ENCODE results near the gene ADIPOR1.
A peak's percentile ranks its signal among the peaks of the same experiment; 100 is the strongest.
"Not testable (repeated sequence)": the region's sequence is repeated elsewhere in the genome, so short reads cannot be mapped to it uniquely, and the experiment has no call there.

ADIPOR1 gene

DNA sequence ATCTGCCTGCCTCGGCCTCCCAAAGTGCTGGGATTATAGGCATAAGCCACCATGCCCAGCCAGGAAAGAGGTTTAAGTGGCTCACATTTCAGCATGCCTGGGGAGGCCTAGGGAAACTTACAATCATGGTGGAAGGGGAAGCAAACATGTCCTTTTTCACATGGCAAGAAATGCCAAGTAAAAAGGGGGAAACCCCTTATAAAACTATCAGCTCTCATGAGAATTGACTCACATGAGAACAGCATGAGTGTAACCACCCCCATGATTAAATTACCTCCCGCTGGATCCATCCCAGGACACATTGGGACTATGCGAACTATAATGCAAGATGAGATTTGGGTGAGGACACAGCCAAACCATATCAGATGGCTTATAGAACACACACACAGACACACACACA lies 22.3 kb downstream of the ADIPOR1 start:
- DNase-seq, result no peak

DNA sequence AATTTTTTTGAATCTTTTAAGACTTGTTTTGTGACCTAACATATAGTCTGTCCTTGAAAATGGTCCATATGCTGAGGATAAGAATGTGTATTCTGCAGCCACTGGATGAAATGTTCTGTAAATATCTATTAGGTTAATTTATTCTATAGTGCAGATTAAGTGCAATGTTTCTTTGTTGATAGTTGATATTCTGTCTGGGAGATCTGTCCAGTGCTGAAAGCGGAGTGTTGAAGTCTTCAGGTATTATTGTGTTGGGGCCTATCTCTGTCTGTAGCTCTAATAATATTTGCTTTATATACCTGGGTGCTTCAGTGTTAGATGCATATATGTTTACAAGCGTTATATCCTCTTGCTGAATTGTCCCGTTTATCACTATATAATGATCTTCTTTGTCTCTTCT lies 23.4 kb downstream of the ADIPOR1 start:
- no peak for DNase-seq

DNA sequence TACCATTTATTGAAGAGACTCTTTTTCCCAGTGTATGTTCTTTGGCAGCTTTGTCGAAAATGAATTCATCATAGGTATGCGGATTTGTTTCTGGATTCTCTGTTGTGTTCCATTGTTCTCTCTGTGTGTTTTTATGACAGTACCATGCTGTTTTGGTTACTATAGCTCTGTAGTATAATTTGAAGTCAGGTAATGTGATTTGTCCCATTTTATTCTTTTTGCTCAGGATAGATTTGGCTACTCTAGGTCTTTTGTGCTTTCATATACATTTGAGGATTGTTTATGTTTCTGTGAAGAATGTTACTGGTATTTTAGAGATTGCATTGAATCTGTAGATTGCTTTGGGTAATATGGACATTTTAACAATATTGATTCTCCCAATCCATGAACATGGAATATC lies 25.6 kb downstream of the ADIPOR1 start:
- DNase-seq, result no peak

DNA sequence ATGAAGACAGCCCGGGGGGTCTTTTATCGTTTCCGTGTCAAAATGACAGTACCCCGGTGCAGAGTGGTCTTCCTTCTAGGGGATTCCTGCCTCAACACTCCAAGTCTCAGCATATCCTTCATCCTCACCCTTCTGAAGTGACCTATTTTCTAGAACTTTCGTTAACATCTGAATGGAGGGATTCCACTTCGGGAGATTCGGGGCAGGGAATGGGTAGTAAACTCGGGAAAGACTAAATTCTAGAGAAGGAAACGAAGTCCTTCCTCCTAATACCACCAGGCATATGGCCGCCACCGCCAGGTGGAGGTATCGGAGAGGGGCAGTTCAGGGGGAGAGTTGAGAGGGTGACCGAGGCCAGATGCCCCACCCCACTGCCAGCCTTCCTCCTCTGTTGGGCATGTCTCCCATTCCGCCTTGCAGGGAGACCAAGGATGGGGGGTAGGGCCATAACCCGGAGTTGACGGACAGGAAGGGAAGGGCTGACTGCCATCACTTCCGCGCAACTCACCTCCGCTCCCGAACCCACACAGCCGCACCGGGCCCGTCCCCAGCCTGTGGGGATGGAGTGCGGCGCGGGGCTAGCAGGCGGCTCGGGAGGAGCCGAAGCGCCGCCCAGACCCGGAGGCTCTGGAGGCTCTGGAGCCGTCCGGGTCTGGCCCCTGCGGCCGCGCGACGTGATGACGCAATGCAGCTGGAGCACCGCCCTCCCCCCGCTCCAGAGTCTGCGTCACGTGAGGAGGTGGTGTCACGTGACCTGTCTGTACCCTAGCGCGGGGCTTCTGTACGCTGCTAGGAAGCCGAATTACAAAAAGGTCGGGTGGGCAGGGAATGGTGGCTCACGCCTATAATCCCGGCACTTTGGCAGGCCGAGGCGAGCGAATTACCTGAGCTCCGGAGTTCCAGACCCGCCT lies 31.3 kb downstream of the ADIPOR1 start, which contains the start of gene KLHL12:
Gene KLHL12, minus strand, starts transcription at position 654 of the 911 bp plus-strand sequence. CDS start 2,072 bp downstream, outside the sequence.
- peak; percentile 94 for DNase-seq

DNA sequence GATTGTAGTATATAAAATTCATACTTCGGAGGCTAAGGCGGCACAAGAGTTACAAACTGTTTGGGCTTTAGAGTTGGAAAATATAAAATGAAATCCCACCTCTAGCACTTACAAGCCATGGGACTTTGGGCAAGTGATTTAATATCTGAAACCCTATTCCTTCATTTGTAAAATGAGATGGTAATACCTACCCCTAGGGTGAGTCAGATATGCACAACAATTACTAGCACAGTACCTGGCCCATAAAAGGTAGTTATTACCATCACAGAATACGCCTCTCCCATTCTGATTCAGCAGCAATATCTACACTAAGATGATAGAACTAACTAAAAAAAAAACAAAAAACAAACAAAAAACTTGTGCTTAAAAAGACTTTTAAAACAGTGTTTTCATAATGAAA lies 34.6 kb downstream of the ADIPOR1 start:
- DNase-seq, result no peak

DNA sequence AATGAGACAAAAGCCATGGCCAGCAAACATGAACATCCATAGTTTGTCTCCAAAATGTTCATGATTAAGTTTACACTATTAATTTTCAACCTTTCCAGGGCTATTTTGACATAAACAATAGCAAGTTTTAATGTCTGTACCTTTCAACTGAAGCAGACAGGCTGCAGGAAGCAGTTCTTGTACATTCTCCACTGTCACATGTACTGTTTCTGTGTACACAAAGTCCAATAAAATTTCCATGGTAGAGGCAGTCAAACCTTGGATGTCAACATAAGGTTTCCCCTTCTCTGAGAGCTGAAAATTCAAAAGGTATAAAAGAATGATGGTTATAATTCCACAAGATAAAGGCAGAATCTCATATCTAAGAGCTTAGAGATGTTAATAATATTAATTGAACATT lies 38.5 kb downstream of the ADIPOR1 start:
- DNase-seq, result no peak

DNA sequence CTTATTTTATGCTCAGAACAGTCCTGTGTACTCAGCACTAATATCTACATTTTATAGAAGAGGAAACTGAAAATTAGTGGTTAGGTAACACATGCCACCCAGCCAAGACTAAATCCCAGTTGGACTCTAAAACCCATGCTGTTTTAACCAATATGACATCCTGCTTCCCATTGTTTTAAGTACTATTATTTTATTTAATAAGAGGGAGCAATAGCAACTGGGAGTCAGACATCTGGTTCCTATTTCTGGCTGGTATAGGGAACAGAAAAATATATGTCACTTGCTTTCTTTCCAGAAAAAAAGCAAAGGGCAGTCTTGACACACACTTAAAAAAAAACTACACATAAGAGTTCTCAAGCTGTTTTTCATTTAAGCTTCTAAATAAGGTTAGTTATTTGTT lies 43.0 kb downstream of the ADIPOR1 start:
- DNase-seq, result no peak

DNA sequence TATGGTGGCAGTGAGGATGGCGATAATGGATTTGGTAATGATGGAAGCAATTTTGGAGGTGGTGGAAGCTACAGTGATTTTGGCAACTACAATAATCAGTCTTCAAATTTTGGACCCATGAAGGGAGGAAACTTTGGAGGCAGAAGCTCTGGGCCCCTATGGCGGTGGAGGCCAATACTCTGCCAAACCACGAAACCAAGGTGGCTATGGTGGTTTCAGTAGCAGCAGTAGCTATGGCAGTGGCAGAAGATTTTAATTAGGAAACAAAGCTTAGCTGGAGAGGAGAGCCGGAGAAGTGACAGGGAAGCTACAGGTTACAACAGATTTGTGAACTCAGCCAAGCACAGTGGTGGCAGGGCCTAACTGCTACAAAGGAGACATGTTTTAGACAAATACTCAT lies 45.6 kb downstream of the ADIPOR1 start:
- DNase-seq, result not testable (repeated sequence)

DNA sequence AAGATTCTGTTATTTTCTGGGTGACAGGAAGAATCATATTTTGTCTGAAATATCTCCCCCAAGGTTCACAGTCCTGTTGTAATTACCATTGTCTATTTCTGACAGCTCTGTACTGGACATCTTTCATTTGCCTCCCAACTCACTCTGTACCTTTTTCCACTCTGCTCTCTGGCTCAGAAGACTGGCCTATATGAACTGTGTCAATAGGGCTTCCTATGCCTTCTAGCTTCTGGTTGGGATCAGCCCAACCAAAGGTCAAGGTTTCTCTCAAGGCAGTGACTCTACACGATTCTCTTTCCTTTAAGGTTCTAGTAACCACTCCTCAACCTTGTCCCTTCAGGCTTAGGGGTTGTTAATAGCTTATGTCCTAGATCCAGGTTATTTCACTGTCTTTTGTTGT lies 48.6 kb downstream of the ADIPOR1 start:
- DNase-seq, result no peak

DNA sequence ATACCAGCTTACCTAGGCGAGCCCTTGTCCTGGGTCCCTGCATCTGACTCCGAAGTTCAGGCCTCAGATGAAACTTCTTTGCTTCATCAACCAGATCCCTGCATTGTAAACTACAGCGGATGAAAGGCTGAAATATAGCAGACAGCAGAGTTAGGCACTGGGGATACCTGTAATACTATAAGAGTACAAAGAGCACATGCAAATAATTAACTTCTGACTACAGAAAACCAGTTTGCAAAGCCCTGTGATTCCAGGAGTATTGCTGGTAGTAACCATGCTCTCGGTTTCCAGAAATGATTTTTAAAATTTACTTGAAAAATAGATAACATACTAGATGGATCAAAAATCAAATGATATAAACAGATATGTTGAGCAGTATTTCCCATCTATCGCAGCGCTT lies 49.1 kb downstream of the ADIPOR1 start:
- no peak for DNase-seq

DNA sequence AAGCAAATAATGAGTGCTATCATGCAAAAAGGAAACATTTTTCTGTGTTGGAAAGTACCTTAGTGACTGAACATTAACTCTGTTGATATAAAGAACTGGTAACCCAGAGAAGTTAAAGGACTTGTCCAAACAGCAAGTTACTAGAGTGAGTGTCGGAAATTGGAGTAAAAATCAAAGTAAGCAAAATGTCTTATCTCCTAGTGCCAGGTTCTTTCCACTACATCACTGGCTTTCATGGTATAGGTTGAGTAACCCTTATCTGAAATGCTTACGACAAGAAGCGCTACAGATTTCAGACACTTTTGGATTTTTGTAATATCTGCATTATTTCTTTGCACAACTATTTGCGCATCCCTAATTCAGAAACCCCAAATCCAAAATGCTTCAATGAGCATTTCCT lies 52.8 kb downstream of the ADIPOR1 start:
- no peak for DNase-seq

DNA sequence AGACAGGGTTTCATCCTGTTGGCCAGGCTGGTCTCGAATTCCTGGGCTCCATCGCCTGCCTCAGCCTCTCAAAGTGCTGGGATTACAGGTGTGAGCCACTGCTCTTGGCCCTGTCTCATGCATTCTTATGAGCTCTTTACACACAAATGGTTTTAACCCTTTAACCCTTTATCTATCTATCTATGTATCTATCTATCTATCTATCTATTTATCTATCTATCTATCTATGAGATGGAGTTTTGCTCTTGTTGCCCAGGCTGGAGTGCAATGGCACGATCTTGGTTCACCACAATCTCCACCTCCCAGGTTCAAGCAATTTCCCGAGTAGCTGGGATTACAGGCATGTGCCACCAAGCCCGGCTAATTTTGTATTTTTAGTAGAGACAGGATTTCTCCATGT lies 54.3 kb downstream of the ADIPOR1 start:
- not testable (repeated sequence) for DNase-seq

DNA sequence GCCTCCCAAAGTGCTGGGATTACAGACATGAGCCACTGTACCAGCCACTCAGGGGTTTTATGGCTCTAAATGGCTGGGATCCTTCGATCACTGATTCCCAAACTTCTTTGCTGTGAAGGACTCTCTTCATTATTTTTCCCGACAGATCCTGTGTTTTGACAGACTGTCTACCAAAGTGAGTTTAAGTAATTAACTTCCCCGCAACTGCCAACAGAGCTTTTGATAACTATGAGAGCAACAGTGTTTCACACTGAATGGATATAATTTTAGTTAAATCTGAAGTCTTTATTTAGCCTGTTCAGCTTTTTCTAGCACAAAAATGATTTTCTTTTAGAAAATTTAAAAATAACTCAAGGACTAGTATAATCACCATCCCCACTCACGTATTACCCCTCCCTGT lies 56.6 kb downstream of the ADIPOR1 start:
- DNase-seq, result no peak

DNA sequence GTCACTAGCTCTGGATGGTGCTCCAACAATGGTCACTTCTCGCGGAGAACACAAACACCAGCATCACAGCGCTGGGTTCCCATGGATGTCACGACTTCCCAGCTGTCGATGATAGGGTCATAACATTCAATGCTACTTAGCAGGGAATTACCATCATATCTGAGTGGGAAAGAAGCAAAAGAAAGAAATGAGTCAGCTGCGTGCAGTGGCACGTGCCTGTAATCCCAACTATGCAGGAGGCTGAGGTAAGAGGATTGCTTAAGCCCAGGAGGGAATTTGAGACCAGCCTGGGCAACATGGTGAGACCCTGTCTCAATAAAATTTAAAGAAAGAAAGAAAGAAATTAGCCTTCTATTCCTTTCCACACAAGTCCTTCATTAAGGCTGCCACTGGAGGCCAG lies 65.6 kb downstream of the ADIPOR1 start:
- no peak for DNase-seq

All from NCI-H1694 treated with DMSO at 0.1 percent for 48 hours (cell line).